Peyer's patch (tissue), 4 donors: ENCODE measurements around the gene KBTBD6. TPM values are rescaled to one million over a fixed set of nuclear protein-coding genes. Genes with fewer than 3 reads are reported as not detected.
"Not testable (repeated sequence)": the region's sequence is repeated elsewhere in the genome, so short reads cannot be mapped to it uniquely, and the experiment has no call there.

Experiments used
- DNase-seq, 3 donors: peaks; one replicate each; pipeline ENCODE4 v3.0.0-alpha.2; 2017 to 2019
- H3K27ac ChIP-seq, 4 donors: fragments of 200-600 bp; sonication (generic); one replicate each; pipeline ENCODE4 v1.5.1; 2016 to 2019
- H3K27me3 ChIP-seq, 2 donors: fragments of 200-600 bp; sonication (generic); one replicate each; pipeline ENCODE4 v1.5.1; 2019
- H3K36me3 ChIP-seq, 3 donors: fragments of 200-600 bp; sonication (generic); one replicate each; pipeline ENCODE4 v1.5.1; 2016 to 2019
- H3K4me1 ChIP-seq, 4 donors: fragments of 200-600 bp; sonication (generic); one replicate each; pipeline ENCODE4 v1.5.1; 2016 to 2019
- H3K4me3 ChIP-seq, 4 donors: fragments of 200-600 bp; sonication (generic); 1 replicate in 3 of 4; 2 replicates in 1 of 4; pipeline ENCODE4 v1.5.1; 2016 to 2019; ENCODE audit warnings: mild to moderate bottlenecking in 1 of 4
- H3K9me3 ChIP-seq, 4 donors: fragments of 200-600 bp; sonication (generic); one replicate each; pipeline ENCODE4 v1.5.1; 2016 to 2019; ENCODE audit warnings: mild to moderate bottlenecking in 1 of 4
- CTCF ChIP-seq, 6 experiments: fragments of 450-650 bp in 4 of 6; fragments of 200-600 bp in 2 of 6; sonication (generic) in 1 of 6; IDR thresholded peaks; one replicate each; pipeline ENCODE4 v1.5.1; 2017 to 2019; ENCODE audit warnings: antibody characterized with exemption in 6 of 6, mild to moderate bottlenecking in 3 of 6, moderate library complexity in 1 of 6
- POLR2A ChIP-seq, 2 donors: fragments of 450-650 bp; IDR thresholded peaks; one replicate each; pipeline ENCODE4 v1.5.1; 2017; ENCODE audit warnings: antibody characterized with exemption in 2 of 2, mild to moderate bottlenecking in 2 of 2, moderate library complexity in 2 of 2
- total RNA-seq, 4 donors: library from RNA; depleted of rRNA; stranded (reverse); fragments of >200 nt; gene quantifications; one replicate each; pipeline ENCODE4 v1.1.0, GENCODE V29; 2016

KBTBD6 gene
- total RNA-seq, 4 donors from 2014 or later = 1.4 to 3.3 (median 3.1) TPM

GRCh38 chr13:41139296-41139966 is 6.8 kb upstream of the KBTBD6 start:
- Histone ChIP-seq H3K9me3 (no peaks in the 10 kb centered on the region), H3K4me3 (no peak overlapping the region), H3K36me3 (no peaks in the 10 kb centered on the region), H3K27me3 (no peaks in the 10 kb centered on the region), H3K4me1 (no peaks in the 10 kb centered on the region), H3K27ac (no peak overlapping the region)
- no peak for DNase-seq
- TF ChIP-seq POLR2A (IDR thresholded peaks at IDR 0.05) = no peak
- no peak for TF ChIP-seq CTCF (IDR thresholded peaks at IDR 0.05)

GRCh38 chr13:41137951-41138350 is 5.3 kb upstream of the KBTBD6 start:
- TF ChIP-seq POLR2A (IDR thresholded peaks at IDR 0.05) = no peak
- no peak for TF ChIP-seq CTCF (IDR thresholded peaks at IDR 0.05)
- Histone ChIP-seq H3K4me1 (no peaks in the 10 kb centered on the region), H3K4me3 (no peak overlapping the region), H3K9me3 (no peaks in the 10 kb centered on the region), H3K27me3 (no peaks in the 10 kb centered on the region), H3K36me3 (no peaks in the 10 kb centered on the region), H3K27ac (no peak overlapping the region)
- no peak for DNase-seq

GRCh38 chr13:41137241-41137640 is 4.6 kb upstream of the KBTBD6 start:
- DNase-seq = no peak
- H3K9me3 ChIP-seq = no peaks in the 10 kb centered on the region
- no peak for TF ChIP-seq POLR2A (IDR thresholded peaks at IDR 0.05)
- H3K27ac ChIP-seq = no peak overlapping the region
- H3K27me3 ChIP-seq = no peaks in the 10 kb centered on the region
- no peak overlapping the region for H3K4me3 ChIP-seq
- no peaks in the 10 kb centered on the region for H3K36me3 ChIP-seq
- H3K4me1 ChIP-seq = no peaks in the 10 kb centered on the region

GRCh38 chr13:41136396-41137031 is 3.9 kb upstream of the KBTBD6 start:
- TF ChIP-seq POLR2A (IDR thresholded peaks at IDR 0.05) (no peak), CTCF (IDR thresholded peaks at IDR 0.05) (no peak)
- Histone ChIP-seq H3K4me3 (no peak overlapping the region), H3K9me3 (no peaks in the 10 kb centered on the region), H3K36me3 (no peaks in the 10 kb centered on the region), H3K4me1 (peaks cover 0 to 5% (median 0%) of the 10 kb centered on the region in 4 donors), H3K27me3 (no peaks in the 10 kb centered on the region), H3K27ac (no peak overlapping the region)
- no peak for DNase-seq

GRCh38 chr13:41133951-41134350 is 1.3 kb upstream of the KBTBD6 start:
- Histone ChIP-seq H3K27ac (no peak overlapping the region), H3K4me1 (peaks cover 0 to 23% (median 3%) of the 10 kb centered on the region in 4 donors), H3K36me3 (no peaks in the 10 kb centered on the region), H3K4me3 (no peak overlapping the region), H3K9me3 (no peaks in the 10 kb centered on the region), H3K27me3 (no peaks in the 10 kb centered on the region)
- TF ChIP-seq CTCF (IDR thresholded peaks at IDR 0.05) (no peak), POLR2A (IDR thresholded peaks at IDR 0.05) (no peak)
- no peak for DNase-seq

- H3K4me3 ChIP-seq = peak overlapping the region; percentile 62 to 87 (median 70)
- peak overlapping the region; percentile 57 to 88 (median 79) for H3K27ac ChIP-seq
- not testable (repeated sequence) for H3K27me3 ChIP-seq, H3K36me3 ChIP-seq, H3K9me3 ChIP-seq
- DNase-seq = peak in 1 of 3 donors; percentile 47
- H3K4me1 ChIP-seq = peaks cover 0 to 23% (median 3%) of the 10 kb centered on the region in 4 donors
Observed at GRCh38 chr13:41131660-41132511, 716 bp downstream of the KBTBD6 start.

- peak overlapping the region in 1 of 4 donors; percentile 87 for H3K4me3 ChIP-seq
- H3K27ac ChIP-seq = not testable (repeated sequence)
Observed at GRCh38 chr13:41131189-41131588, 1.4 kb downstream of the KBTBD6 start.

More at GRCh38 chr13:41131189-41131588, 1.4 kb downstream of the KBTBD6 start:
- not testable (repeated sequence) for DNase-seq, H3K27me3 ChIP-seq, H3K9me3 ChIP-seq, H3K36me3 ChIP-seq
- peaks cover 0 to 23% (median 3%) of the 10 kb centered on the region in 4 donors for H3K4me1 ChIP-seq
